OCI-LY1 (cell line): ENCODE data around the gene GSPT1.

Experiments
- H2AFZ ChIP-seq: fragments of 200-600 bp; sonication (generic), shearing (Covaris generic); 2 replicates; pipeline ENCODE4 v1.6.0; 2014; ENCODE audit warnings: antibody characterized with exemption, mild to moderate bottlenecking, low read length
- H3F3A ChIP-seq: fragments of 200-600 bp; sonication (generic), shearing (Covaris generic); 2 replicates; pipeline ENCODE4 v1.6.0; 2014; ENCODE audit warnings: mild to moderate bottlenecking, antibody characterized with exemption, low read length, moderate library complexity; ENCODE audit not compliant: insufficient read depth
- H3K27ac ChIP-seq: fragments of 200-600 bp; sonication (generic); 2 replicates; pipeline ENCODE4 v1.5.1; 2014; ENCODE audit warnings: low read length, mixed run types, mild to moderate bottlenecking, low read depth; ENCODE audit not compliant: poor library complexity, severe bottlenecking
- H3K27me3 ChIP-seq: fragments of 200-600 bp; sonication (generic); 2 replicates; pipeline ENCODE4 v1.6.0; 2014; ENCODE audit warnings: antibody characterized with exemption, mild to moderate bottlenecking, low read length, moderate library complexity; ENCODE audit not compliant: insufficient read depth
- H3K36me3 ChIP-seq: fragments of 200-600 bp; sonication (generic); 2 replicates; pipeline ENCODE4 v1.6.1; 2014; ENCODE audit warnings: mild to moderate bottlenecking, antibody characterized with exemption, low read length, moderate library complexity, mixed read lengths; ENCODE audit not compliant: insufficient read depth
- H3K4me1 ChIP-seq: fragments of 200-600 bp; sonication (generic); 2 replicates; pipeline ENCODE4 v1.5.1; 2014; ENCODE audit warnings: mild to moderate bottlenecking, low read length, moderate library complexity; ENCODE audit not compliant: insufficient read depth, severe bottlenecking
- H3K4me2 ChIP-seq: fragments of 200-600 bp; sonication (generic), shearing (Covaris generic); 2 replicates; pipeline ENCODE4 v1.6.1; 2014; ENCODE audit warnings: low read length
- H3K4me3 ChIP-seq: fragments of 200-600 bp; sonication (generic); 2 replicates; pipeline ENCODE4 v1.5.1; 2014; ENCODE audit warnings: low read length, low read depth, mild to moderate bottlenecking, mixed read lengths; ENCODE audit not compliant: poor library complexity, severe bottlenecking
- H3K79me2 ChIP-seq: fragments of 200-600 bp; shearing (Covaris generic); 2 replicates; pipeline ENCODE4 v1.6.1; 2016; ENCODE audit warnings: mixed run types, low read length, mixed read lengths; ENCODE audit not compliant: insufficient read depth
- H3K9ac ChIP-seq: fragments of 200-600 bp; sonication (generic), shearing (Covaris generic); 2 replicates; pipeline ENCODE4 v1.6.1; 2014; ENCODE audit warnings: mild to moderate bottlenecking, low read length, mixed read lengths
- H3K9me2 ChIP-seq: fragments of 200-600 bp; sonication (generic), shearing (Covaris generic); 2 replicates; pipeline ENCODE4 v1.6.1; 2014; ENCODE audit warnings: low read depth, mild to moderate bottlenecking, low read length, mixed read lengths
- H3K9me3 ChIP-seq: fragments of 200-600 bp; shearing (Covaris generic); 2 replicates; pipeline ENCODE4 v1.6.1; 2014; ENCODE audit warnings: low read length, mixed read lengths
- H4K20me1 ChIP-seq: fragments of 200-600 bp; sonication (generic), shearing (Covaris generic); 2 replicates; pipeline ENCODE4 v1.6.0; 2016; ENCODE audit warnings: mild to moderate bottlenecking, low read length; ENCODE audit not compliant: insufficient read depth
- EZH2 ChIP-seq: fragments of 200-600 bp; sonication (generic), shearing (Covaris generic); IDR thresholded peaks from 2 replicates; pipeline ENCODE4 v1.8.0; 2017; ENCODE audit warnings: borderline replicate concordance, mixed run types, mild to moderate bottlenecking, antibody characterized with exemption, low read length, moderate library complexity, mixed read lengths
- TF ChIP-seq, protein P1 (sequence below): fragments of 200-600 bp; sonication (generic), shearing (Covaris generic); IDR thresholded peaks from 2 replicates; pipeline ENCODE4 v1.5.1; 2017; ENCODE audit warnings: mild to moderate bottlenecking, antibody characterized with exemption, low read length, moderate library complexity, mixed read lengths

The GSPT1 gene

DNA sequence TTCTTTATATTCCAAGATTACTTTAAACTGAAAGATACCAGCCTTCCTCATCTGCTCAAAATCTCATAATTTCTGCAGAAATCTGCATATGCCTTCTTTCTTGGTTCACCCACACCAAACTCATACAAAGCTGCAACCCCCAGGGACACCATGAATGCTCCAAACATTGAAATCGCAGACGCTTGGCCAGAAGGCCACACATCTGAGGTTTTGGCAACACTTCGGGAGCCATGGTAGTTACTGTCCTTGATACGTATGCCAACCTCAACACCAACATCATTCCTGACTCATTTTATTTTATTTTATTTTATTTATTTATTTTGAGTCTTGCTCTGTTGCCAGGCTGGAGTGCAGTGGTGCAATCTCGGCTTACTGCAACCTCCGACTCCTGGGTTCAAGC, 11.8 kb downstream of the GSPT1 start:
- Histone ChIP-seq H3K27ac (no peak overlapping the region), H3K36me3 (peaks cover 52% of the 10 kb centered on the region), H3K4me1 (peaks cover 23% of the 10 kb centered on the region), H3K9me3 (no peaks in the 10 kb centered on the region), H3K79me2 (peaks cover 93% of the 10 kb centered on the region), H3K4me2 (no peak overlapping the region), H3K9ac (no peak overlapping the region), H3F3A (no peaks in the 10 kb centered on the region; the same call in 1 of the 2 replicates), H3K9me2 (no peaks in the 10 kb centered on the region), H3K4me3 (no peak overlapping the region), H3K27me3 (no peaks in the 10 kb centered on the region), H2AFZ (no peak overlapping the region), H4K20me1 (peaks cover 7% of the 10 kb centered on the region)
- no peak for TF ChIP-seq EZH2
- TF ChIP-seq, protein P1, sequence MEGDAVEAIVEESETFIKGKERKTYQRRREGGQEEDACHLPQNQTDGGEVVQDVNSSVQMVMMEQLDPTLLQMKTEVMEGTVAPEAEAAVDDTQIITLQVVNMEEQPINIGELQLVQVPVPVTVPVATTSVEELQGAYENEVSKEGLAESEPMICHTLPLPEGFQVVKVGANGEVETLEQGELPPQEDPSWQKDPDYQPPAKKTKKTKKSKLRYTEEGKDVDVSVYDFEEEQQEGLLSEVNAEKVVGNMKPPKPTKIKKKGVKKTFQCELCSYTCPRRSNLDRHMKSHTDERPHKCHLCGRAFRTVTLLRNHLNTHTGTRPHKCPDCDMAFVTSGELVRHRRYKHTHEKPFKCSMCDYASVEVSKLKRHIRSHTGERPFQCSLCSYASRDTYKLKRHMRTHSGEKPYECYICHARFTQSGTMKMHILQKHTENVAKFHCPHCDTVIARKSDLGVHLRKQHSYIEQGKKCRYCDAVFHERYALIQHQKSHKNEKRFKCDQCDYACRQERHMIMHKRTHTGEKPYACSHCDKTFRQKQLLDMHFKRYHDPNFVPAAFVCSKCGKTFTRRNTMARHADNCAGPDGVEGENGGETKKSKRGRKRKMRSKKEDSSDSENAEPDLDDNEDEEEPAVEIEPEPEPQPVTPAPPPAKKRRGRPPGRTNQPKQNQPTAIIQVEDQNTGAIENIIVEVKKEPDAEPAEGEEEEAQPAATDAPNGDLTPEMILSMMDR, result no peak

DNA sequence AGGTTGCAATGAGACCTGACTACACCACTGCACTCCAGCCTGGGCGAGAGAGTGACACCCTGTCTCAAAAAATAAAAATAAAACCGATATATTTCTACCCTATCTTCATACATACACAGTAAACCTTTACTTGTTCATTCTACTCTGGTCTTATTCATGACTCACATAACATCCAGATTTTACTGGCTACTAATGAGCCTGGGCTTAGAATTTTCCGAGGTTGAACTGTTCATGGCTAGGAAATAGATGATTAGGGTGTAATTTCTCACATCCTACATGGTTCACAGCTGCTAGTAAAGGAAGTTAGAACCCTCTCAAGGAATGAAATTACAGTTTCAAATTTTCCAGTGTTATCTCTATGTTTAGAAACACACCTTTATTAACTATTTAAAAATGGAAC, 14.7 kb downstream of the GSPT1 start:
- no peak overlapping the region for H3K9ac ChIP-seq
- no peaks in the 10 kb centered on the region for H3K9me3 ChIP-seq
- H3F3A ChIP-seq, result no peaks in the 10 kb centered on the region
- no peak overlapping the region for H3K4me2 ChIP-seq
- H3K27me3 ChIP-seq, result no peaks in the 10 kb centered on the region
- no peak overlapping the region for H3K4me3 ChIP-seq
- no peak overlapping the region for H3K27ac ChIP-seq
- no peaks in the 10 kb centered on the region for H3K9me2 ChIP-seq
- H3K36me3 ChIP-seq, result peaks cover 49% of the 10 kb centered on the region
- TF ChIP-seq, protein P1, result no peak
- no peak for TF ChIP-seq EZH2
- H3K4me1 ChIP-seq, result peaks cover 8% of the 10 kb centered on the region
- H3K79me2 ChIP-seq, result peaks cover 91% of the 10 kb centered on the region
- no peak overlapping the region for H2AFZ ChIP-seq
- peaks cover 6% of the 10 kb centered on the region; the same call in 1 of the 2 replicates for H4K20me1 ChIP-seq

DNA sequence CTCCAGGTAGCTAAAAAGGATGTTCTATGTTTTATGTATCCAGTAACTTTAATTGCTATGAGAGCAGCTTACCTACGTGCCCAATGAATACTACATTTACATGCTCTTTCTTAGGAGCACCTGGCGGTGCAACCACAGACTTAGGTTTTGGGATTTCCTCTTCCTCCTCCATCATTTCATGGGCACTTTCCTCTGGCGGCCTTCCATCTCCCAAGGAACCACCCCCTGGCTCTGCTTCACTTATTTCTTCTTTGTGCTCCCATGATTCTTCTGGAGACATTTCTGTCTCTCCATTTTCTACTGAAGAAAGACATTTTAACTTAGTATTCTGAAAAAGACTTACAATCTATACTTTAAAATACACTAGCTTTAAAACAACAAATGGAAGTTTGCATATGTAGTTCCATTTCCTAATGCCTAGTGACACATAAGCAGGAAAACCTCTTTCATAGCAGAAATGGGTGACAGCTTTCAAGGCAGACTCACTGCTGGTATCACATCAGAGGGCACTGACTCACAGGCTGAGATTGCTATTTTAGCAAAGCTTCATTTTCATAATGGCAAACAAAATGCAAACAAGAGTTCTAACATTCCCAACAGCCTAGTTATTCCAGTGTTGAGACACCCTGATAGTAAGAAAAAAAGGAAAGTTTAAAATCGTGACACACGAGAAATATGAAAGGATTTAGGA, 19.1 kb downstream of the GSPT1 start:
- TF ChIP-seq, protein P1, result no peak
- no peak for TF ChIP-seq EZH2
- Histone ChIP-seq H3K9ac (no peak overlapping the region), H4K20me1 (peaks cover 6% of the 10 kb centered on the region; the same call in 1 of the 2 replicates)

More for the DNA sequence above, 19.1 kb downstream of the GSPT1 start:
- H3K9me2 ChIP-seq, result no peaks in the 10 kb centered on the region
- H3K4me2 ChIP-seq, result no peak overlapping the region
- no peaks in the 10 kb centered on the region for H3K27me3 ChIP-seq
- H3K4me3 ChIP-seq, result no peak overlapping the region
- H3F3A ChIP-seq, result 0 out of 2 replicates have a peak, but pooled peaks cover 2% of the 10 kb centered on the region
- H3K4me1 ChIP-seq, result peaks cover 5% of the 10 kb centered on the region
- no peak overlapping the region for H3K27ac ChIP-seq
- H3K79me2 ChIP-seq, result peaks cover 54% of the 10 kb centered on the region
- H2AFZ ChIP-seq, result no peak overlapping the region
- H3K36me3 ChIP-seq, result peaks cover 66% of the 10 kb centered on the region
- H3K9me3 ChIP-seq, result no peaks in the 10 kb centered on the region
